HEK293 (cell line): Measurements from ENCODE around the gene MASP1.

Source experiments
- CTCF ChIA-PET: fragments of 350-600 bp; formaldehyde crosslinking; extraction: SDS; loops from one replicate; lab custom pipeline; 2021; ENCODE audit warnings: antibody characterized with exemption; lab: Yijun Ruan, JAX
- POLR2A ChIA-PET: fragments of 300-600 bp; formaldehyde crosslinking; extraction: SDS; loops from one replicate; lab custom pipeline; 2020; ENCODE audit warnings: antibody characterized with exemption, inconsistent platforms; lab: Yijun Ruan, JAX
- H3K27ac ChIP-seq: fragments of 200-500 bp; sonication (Bioruptor generic); 2 replicates; pipeline ENCODE4 v1.5.1; 2014; ENCODE audit warnings: low read depth, low read length, control low read depth, inconsistent platforms; ENCODE audit errors: extremely low read depth
- H3K36me3 ChIP-seq, 2 experiments: fragments of 200-500 bp in 1 of 2; sonication (Bioruptor generic) in 1 of 2; 1 replicate in 1 of 2; 2 replicates in 1 of 2; pipeline ENCODE4 v1.5.1; 2014 to 2017; ENCODE audit warnings: inconsistent platforms in 2 of 2, low read length in 2 of 2; ENCODE audit not compliant: control insufficient read depth in 2 of 2, insufficient read depth in 1 of 2
- H3K4me1 ChIP-seq: fragments of 200-500 bp; sonication (Bioruptor generic); 2 replicates; pipeline ENCODE4 v1.5.1; 2014; ENCODE audit warnings: mild to moderate bottlenecking, low read length, inconsistent platforms; ENCODE audit not compliant: control insufficient read depth, insufficient read depth
- H3K4me3 ChIP-seq: 2 replicates; pipeline ENCODE4 v1.5.1; 2011; ENCODE audit warnings: low read depth, mild to moderate bottlenecking, control low read depth, low read length, moderate library complexity
- H3K9me3 ChIP-seq: fragments of 200-500 bp; sonication (Bioruptor generic); 2 replicates; pipeline ENCODE4 v1.5.1; 2014; ENCODE audit warnings: low read depth, low read length, inconsistent platforms; ENCODE audit not compliant: control insufficient read depth, insufficient read depth
- BCL11A ChIP-seq: fragments of 450-650 bp; formaldehyde crosslinking; IDR thresholded peaks from 2 replicates; pipeline ENCODE4 v1.5.1; 2016; ENCODE audit warnings: low read depth, missing biosample characterization, missing genetic modification characterization
- IKZF3 ChIP-seq: fragments of 450-650 bp; IDR thresholded peaks from 2 replicates; pipeline ENCODE4 v1.5.0; 2018; ENCODE audit warnings: missing biosample characterization, mild to moderate bottlenecking, missing genetic modification characterization, moderate library complexity
- PRDM2 ChIP-seq: fragments of 450-650 bp; formaldehyde crosslinking; IDR thresholded peaks from 2 replicates; pipeline ENCODE4 v1.5.1; 2016; ENCODE audit warnings: missing biosample characterization, missing genetic modification characterization, borderline replicate concordance
- REPIN1 ChIP-seq: fragments of 450-650 bp; formaldehyde crosslinking; IDR thresholded peaks from 2 replicates; pipeline ENCODE4 v1.5.1; 2017; ENCODE audit warnings: missing biosample characterization, missing genetic modification characterization, low read depth
- SALL2 ChIP-seq: fragments of 450-650 bp; formaldehyde crosslinking; IDR thresholded peaks from 2 replicates; pipeline ENCODE4 v1.5.0; 2017; ENCODE audit warnings: missing biosample characterization, mild to moderate bottlenecking, missing genetic modification characterization, borderline replicate concordance
- SCRT1 ChIP-seq: fragments of 450-650 bp; formaldehyde crosslinking; IDR thresholded peaks from 2 replicates; pipeline ENCODE4 v1.5.1; 2016; ENCODE audit warnings: missing biosample characterization, missing genetic modification characterization, borderline replicate concordance
- TRIM28 ChIP-seq: IDR thresholded peaks from 2 replicates; pipeline ENCODE4 v1.6.1; 2011; ENCODE audit warnings: low read length, control low read depth, borderline replicate concordance
- ZBTB8A ChIP-seq: fragments of 450-650 bp; formaldehyde crosslinking; IDR thresholded peaks from 2 replicates; pipeline ENCODE4 v1.5.1; 2016; ENCODE audit warnings: missing biosample characterization, missing genetic modification characterization
- ZIC2 ChIP-seq: fragments of 450-650 bp; formaldehyde crosslinking; IDR thresholded peaks from 2 replicates; pipeline ENCODE4 v1.5.1; 2016; ENCODE audit warnings: missing biosample characterization, missing genetic modification characterization
- ZNF19 ChIP-seq: fragments of 450-650 bp; formaldehyde crosslinking; IDR thresholded peaks from 2 replicates; pipeline ENCODE4; 2016; ENCODE audit warnings: missing biosample characterization, missing genetic modification characterization, low read depth
- ZNF2 ChIP-seq: fragments of 450-650 bp; formaldehyde crosslinking; IDR thresholded peaks from 2 replicates; pipeline ENCODE4 v1.5.1; 2016; ENCODE audit warnings: missing biosample characterization, missing genetic modification characterization
- ZNF280C ChIP-seq: fragments of 450-650 bp; formaldehyde crosslinking; IDR thresholded peaks from 2 replicates; pipeline ENCODE4 v1.5.1; 2016; ENCODE audit warnings: missing biosample characterization, missing genetic modification characterization
- ZNF311 ChIP-seq: fragments of 450-650 bp; formaldehyde crosslinking; IDR thresholded peaks from 2 replicates; pipeline ENCODE4 v1.5.1; 2017; ENCODE audit warnings: missing biosample characterization, missing genetic modification characterization, borderline replicate concordance
- ZNF341 ChIP-seq: fragments of 450-650 bp; formaldehyde crosslinking; IDR thresholded peaks from 2 replicates; pipeline ENCODE4; 2016; ENCODE audit warnings: low read depth, missing biosample characterization, missing genetic modification characterization
- ZNF362 ChIP-seq: fragments of 450-650 bp; formaldehyde crosslinking; IDR thresholded peaks from 2 replicates; pipeline ENCODE4 v1.5.1; 2016; ENCODE audit warnings: missing biosample characterization, missing genetic modification characterization
- ZNF423 ChIP-seq: fragments of 450-650 bp; formaldehyde crosslinking; IDR thresholded peaks from 2 replicates; pipeline ENCODE4 v1.5.1; 2016; ENCODE audit warnings: missing biosample characterization, missing genetic modification characterization
- ZNF473 ChIP-seq: fragments of 450-650 bp; formaldehyde crosslinking; IDR thresholded peaks from 2 replicates; pipeline ENCODE4 v1.5.1; 2017; ENCODE audit warnings: missing biosample characterization, missing genetic modification characterization
- ZNF521 ChIP-seq: fragments of 450-650 bp; formaldehyde crosslinking; IDR thresholded peaks from 2 replicates; pipeline ENCODE4 v1.5.1; 2017; ENCODE audit warnings: missing biosample characterization, mild to moderate bottlenecking, missing genetic modification characterization
- ZNF670 ChIP-seq: fragments of 450-650 bp; formaldehyde crosslinking; IDR thresholded peaks from 2 replicates; pipeline ENCODE4 v1.5.1; 2016; ENCODE audit warnings: missing biosample characterization, missing genetic modification characterization, low read depth
- ZNF707 ChIP-seq: fragments of 450-650 bp; formaldehyde crosslinking; IDR thresholded peaks from 2 replicates; pipeline ENCODE4 v1.5.1; 2016; ENCODE audit warnings: missing biosample characterization, missing genetic modification characterization
- ZXDB ChIP-seq: fragments of 450-650 bp; formaldehyde crosslinking; IDR thresholded peaks from 2 replicates; pipeline ENCODE4 v1.5.1; 2016; ENCODE audit warnings: missing biosample characterization, missing genetic modification characterization
- TF ChIP-seq, protein P1 (sequence below): fragments of 450-650 bp; formaldehyde crosslinking; IDR thresholded peaks from 2 replicates; pipeline ENCODE4 v1.5.1; 2016; ENCODE audit warnings: missing biosample characterization, missing genetic modification characterization
- TF ChIP-seq, protein P2 (sequence below): fragments of 450-650 bp; formaldehyde crosslinking; IDR thresholded peaks from 2 replicates; pipeline ENCODE4 v1.5.1; 2016; ENCODE audit warnings: missing biosample characterization, missing genetic modification characterization

MASP1 gene

GRCh38 chr3:187198490-187198889, 93.0 kb downstream of the MASP1 start (continued):
- TF ChIP-seq ZNF341 (tag by site-specific recombination) (no peak), ZBTB8A (tag by site-specific recombination) (no peak), ZNF473 (tag by site-specific recombination) (no peak), ZNF280C (tag by site-specific recombination) (no peak)
- TF ChIP-seq, protein P1, sequence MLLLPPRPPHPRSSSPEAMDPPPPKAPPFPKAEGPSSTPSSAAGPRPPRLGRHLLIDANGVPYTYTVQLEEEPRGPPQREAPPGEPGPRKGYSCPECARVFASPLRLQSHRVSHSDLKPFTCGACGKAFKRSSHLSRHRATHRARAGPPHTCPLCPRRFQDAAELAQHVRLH (tag by site-specific recombination), result no peak

DNA sequence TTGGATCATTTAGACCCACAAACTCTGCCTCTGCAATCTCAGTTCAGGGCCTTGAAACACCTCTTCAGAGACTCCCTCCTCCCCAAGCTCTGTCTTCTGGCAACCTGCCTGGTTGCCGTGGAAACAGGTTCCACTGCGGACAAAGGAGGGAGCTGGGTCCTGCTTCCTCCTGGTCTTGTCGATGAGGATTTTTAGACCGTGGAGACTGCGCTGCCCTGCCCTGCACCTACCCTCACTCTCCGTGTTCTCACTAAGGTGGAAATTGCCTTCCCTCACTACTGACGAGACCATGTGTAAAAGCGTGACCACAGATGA, 94.2 kb downstream of the MASP1 start, which contains the start of gene RTP1:
Gene RTP1 (plus strand): TSS at position 152 of the 315 bp plus-strand sequence. CDS start 30 bp downstream, at position 182.
- POLR2A ChIA-PET, result no interaction called here
- no peak for TF ChIP-seq ZIC2 (tag by site-specific recombination)
- no peak for TF ChIP-seq SCRT1 (tag by site-specific recombination)
- TF ChIP-seq ZNF521 (tag by site-specific recombination), result no peak
- no peak for TF ChIP-seq ZNF707
- TF ChIP-seq ZBTB8A (tag by site-specific recombination), result no peak
- no peak for TF ChIP-seq ZNF423
- TF ChIP-seq, protein P2, sequence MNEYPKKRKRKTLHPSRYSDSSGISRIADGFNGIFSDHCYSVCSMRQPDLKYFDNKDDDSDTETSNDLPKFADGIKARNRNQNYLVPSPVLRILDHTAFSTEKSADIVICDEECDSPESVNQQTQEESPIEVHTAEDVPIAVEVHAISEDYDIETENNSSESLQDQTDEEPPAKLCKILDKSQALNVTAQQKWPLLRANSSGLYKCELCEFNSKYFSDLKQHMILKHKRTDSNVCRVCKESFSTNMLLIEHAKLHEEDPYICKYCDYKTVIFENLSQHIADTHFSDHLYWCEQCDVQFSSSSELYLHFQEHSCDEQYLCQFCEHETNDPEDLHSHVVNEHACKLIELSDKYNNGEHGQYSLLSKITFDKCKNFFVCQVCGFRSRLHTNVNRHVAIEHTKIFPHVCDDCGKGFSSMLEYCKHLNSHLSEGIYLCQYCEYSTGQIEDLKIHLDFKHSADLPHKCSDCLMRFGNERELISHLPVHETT (tag by site-specific recombination), result no peak
- no peak for TF ChIP-seq REPIN1 (tag by site-specific recombination)
- no peak for TF ChIP-seq ZNF670 (tag by site-specific recombination)
- TF ChIP-seq ZNF362 (tag by site-specific recombination), result no peak
- TF ChIP-seq BCL11A, result no peak
- TF ChIP-seq, all 188 proteins: peak for 0
- Histone ChIP-seq H3K4me3 (no peak within 1 kb of the TSS), H3K27ac (no peak within 1 kb of the TSS), H3K9me3 (no peaks in the 10 kb centered on the region), H3K36me3 (no peaks in the 10 kb centered on the region), H3K4me1 (no peaks in the 10 kb centered on the region)
- CTCF ChIA-PET, result interaction anchor here (0.6 kb wide), 1 partner anchor 36 kb away, joined by 3 read pairs; no protein-coding TSS in a partner anchor

- Histone ChIP-seq H3K27ac (no peak overlapping the region), H3K4me1 (no peaks in the 10 kb centered on the region)
- TF ChIP-seq IKZF3 (tag by site-specific recombination), result no peak
- TF ChIP-seq ZNF19, result no peak
- TF ChIP-seq ZNF2 (tag by site-specific recombination), result no peak
- no peak for TF ChIP-seq ZXDB
- no peak for TF ChIP-seq ZNF311 (tag by site-specific recombination)
- no peak for TF ChIP-seq SCRT1 (tag by site-specific recombination)
- no peak for TF ChIP-seq PRDM2 (tag by site-specific recombination)
- no peak for TF ChIP-seq SALL2 (tag by site-specific recombination)
- TF ChIP-seq TRIM28, result no peak
- TF ChIP-seq, all 188 proteins: peak for 0
- ChIA-PET CTCF (no interaction called here), POLR2A (no interaction called here)
- no peak overlapping the region for H3K4me3 ChIP-seq
- H3K9me3 ChIP-seq, result no peaks in the 10 kb centered on the region
- H3K36me3 ChIP-seq, result no peaks in the 10 kb centered on the region
Observed at GRCh38 chr3:187196573-187197334, 94.8 kb downstream of the MASP1 start.
